ENCODE results near the gene ATL1. TPM values are rescaled to one million over a fixed set of nuclear protein-coding genes. Genes with fewer than 3 reads are reported as not detected.
"Not testable (repeated sequence)": the region's sequence is repeated elsewhere in the genome, so short reads cannot be mapped to it uniquely, and the experiment has no call there.

Gene ATL1
- total RNA-seq, 4 donors from 2014 or later, result 13.5 to 34.7 (median 23.3) TPM

GRCh38 chr14:50534416-50534815, 25.5 kb upstream of the ATL1 start:
- no peaks in the 10 kb centered on the region for H3K9me3 ChIP-seq
- H3K4me1 ChIP-seq, result peaks cover 0 to 27% (median 17%) of the 10 kb centered on the region in 4 donors
- peak overlapping the region in 3 of 4 donors; percentile 13 to 88 (median 49) for H3K4me3 ChIP-seq
- H3K27ac ChIP-seq, result peak overlapping the region; percentile 27 to 97 (median 72)
- no peaks in the 10 kb centered on the region for H3K36me3 ChIP-seq
- no peaks in the 10 kb centered on the region for H3K27me3 ChIP-seq
- WGBS, 2 donors, result 37 to 42% methylated on average over 3 of the region's 3 CpGs
- TF ChIP-seq EP300 (IDR thresholded peaks at IDR 0.05) (no peak), CTCF (IDR thresholded peaks at IDR 0.05) (no peak)
- no peak for DNase-seq (ENCODE audit: low spot score in 2 of 2)

- Histone ChIP-seq H3K4me1 (peaks cover 0 to 21% (median 12%) of the 10 kb centered on the region in 4 donors), H3K9me3 (no peaks in the 10 kb centered on the region), H3K4me3 (no peak overlapping the region), H3K27me3 (no peaks in the 10 kb centered on the region), H3K36me3 (no peaks in the 10 kb centered on the region), H3K27ac (peak overlapping the region; percentile 23 to 97 (median 60))
- 42 to 45% methylated on average over 1 of the region's 1 CpG for WGBS, 2 donors
- TF ChIP-seq POLR2A (IDR thresholded peaks at IDR 0.05) (no peak), CTCF (IDR thresholded peaks at IDR 0.05) (no peak), EP300 (IDR thresholded peaks at IDR 0.05) (no peak)
- DNase-seq (ENCODE audit: low spot score in 2 of 2), result no peak
These were observed 24.9 kb upstream of the ATL1 start for GRCh38 chr14:50534997-50535396.

GRCh38 chr14:50538034-50538433, 21.9 kb upstream of the ATL1 start:
- H3K4me3 ChIP-seq; H3K27ac ChIP-seq; H3K36me3 ChIP-seq; H3K27me3 ChIP-seq; H3K9me3 ChIP-seq; DNase-seq (ENCODE audit: low spot score in 2 of 2); H3K4me1 ChIP-seq: not testable (repeated sequence)
- WGBS, 2 donors, result 67 to 68% methylated on average over 4 of the region's 4 CpGs

- Histone ChIP-seq H3K27me3 (no peaks in the 10 kb centered on the region), H3K27ac (no peak overlapping the region), H3K4me3 (no peak overlapping the region), H3K4me1 (no peaks in the 10 kb centered on the region), H3K36me3 (no peaks in the 10 kb centered on the region), H3K9me3 (no peaks in the 10 kb centered on the region)
- DNase-seq (ENCODE audit: low spot score in 2 of 2), result no peak
- TF ChIP-seq EP300 (IDR thresholded peaks at IDR 0.05) (no peak), CTCF (IDR thresholded peaks at IDR 0.05) (no peak), POLR2A (IDR thresholded peaks at IDR 0.05) (no peak)
These were observed 20.9 kb upstream of the ATL1 start for GRCh38 chr14:50539051-50539450.

GRCh38 chr14:50541159-50541567, 18.8 kb upstream of the ATL1 start:
- WGBS, 2 donors, result 78 to 84% methylated on average over 1 of the region's 1 CpG
- no peak for DNase-seq (ENCODE audit: low spot score in 2 of 2)
- H3K36me3 ChIP-seq, result no peaks in the 10 kb centered on the region
- TF ChIP-seq EP300 (IDR thresholded peaks at IDR 0.05), result no peak
- no peak for TF ChIP-seq POLR2A (IDR thresholded peaks at IDR 0.05)
- H3K4me3 ChIP-seq, result no peak overlapping the region
- H3K27ac ChIP-seq, result no peak overlapping the region
- H3K9me3 ChIP-seq, result no peaks in the 10 kb centered on the region
- no peaks in the 10 kb centered on the region for H3K27me3 ChIP-seq
- peaks cover 0 to 8% (median 0%) of the 10 kb centered on the region in 4 donors for H3K4me1 ChIP-seq

- H3K27ac ChIP-seq, result no peak overlapping the region
- DNase-seq (ENCODE audit: low spot score in 2 of 2), result peak in 1 of 2 donors; percentile 74
- no peaks in the 10 kb centered on the region for H3K9me3 ChIP-seq
- TF ChIP-seq POLR2A (IDR thresholded peaks at IDR 0.05) (no peak), EP300 (IDR thresholded peaks at IDR 0.05) (no peak), CTCF (IDR thresholded peaks at IDR 0.05) (peak; percentile 43 to 70 (median 53))
- peaks cover 0 to 8% (median 0%) of the 10 kb centered on the region in 4 donors for H3K4me1 ChIP-seq
- H3K36me3 ChIP-seq, result peaks cover 0 to 2% (median 0%) of the 10 kb centered on the region in 3 donors
- WGBS, 2 donors, result 25 to 34% methylated on average over 2 of the region's 2 CpGs
- no peaks in the 10 kb centered on the region for H3K27me3 ChIP-seq
- H3K4me3 ChIP-seq, result no peak overlapping the region
These were observed 17.0 kb upstream of the ATL1 start for GRCh38 chr14:50542941-50543418.
